PC-9 (cell line): ENCODE results near the gene TES.

ENCODE experiments used
- CTCF ChIP-seq: fragments of 200-600 bp; sonication (generic); conservative IDR thresholded peaks from 2 replicates; pipeline ENCODE4 v1.6.1; 2017; ENCODE audit warnings: mixed run types, antibody characterized with exemption, mild to moderate bottlenecking, moderate library complexity
- EZH2 ChIP-seq: fragments of 200-600 bp; sonication (generic); IDR thresholded peaks from 2 replicates; pipeline ENCODE4 v1.8.0; 2017; ENCODE audit warnings: antibody characterized with exemption, low read depth

GRCh38 chr7:116210345-116211005, at the start of gene TES:
- no peak for TF ChIP-seq CTCF
- TF ChIP-seq EZH2 = no peak
